Panc1 (cell line): ENCODE measurements around the gene FZD1. TPM values are rescaled to one million over a fixed set of nuclear protein-coding genes. Genes with fewer than 3 reads are reported as not detected.

Experiments
- ATAC-seq: fragments of 200-7000 bp; cut with Tn5 transposase; 2 replicates; pipeline ENCODE4 v1.9.1; 2020; ENCODE audit warnings: mild to moderate bottlenecking, moderate library complexity
- BruUV-seq: library from RNA; stranded (reverse); fragments of 400-500 nt; replicated peaks from 2 replicates; lab custom pipeline; 2021; lab: Mats Ljungman, UMichigan
- CTCF ChIA-PET: fragments of 300-600 bp; sonication (Branson Sonifier 250); formaldehyde crosslinking; loops from one replicate; lab custom pipeline; 2022; ENCODE audit warnings: antibody characterized with exemption; lab: Charles Lee
- POLR2A ChIA-PET: fragments of 300-600 bp; sonication (Branson Sonifier 250); formaldehyde crosslinking; loops from one replicate; lab custom pipeline; 2022; ENCODE audit warnings: antibody characterized with exemption; lab: Charles Lee
- DNase-seq: peaks from one replicate; pipeline ENCODE4 v3.0.0-alpha.2; 2010; ENCODE audit warnings: low read depth, low spot score
- H3K27ac ChIP-seq: 2 replicates; pipeline ENCODE4 v1.5.1; 2011; ENCODE audit warnings: mild to moderate bottlenecking, low read length, inconsistent platforms
- H3K27me3 ChIP-seq: fragments of 200-500 bp; sonication (Bioruptor generic); 2 replicates; pipeline ENCODE4 v1.6.0; 2014; ENCODE audit warnings: low read length, inconsistent platforms; ENCODE audit not compliant: control insufficient read depth, insufficient read depth
- H3K36me3 ChIP-seq: fragments of 200-500 bp; sonication (Bioruptor generic); 2 replicates; pipeline ENCODE4 v1.5.1; 2014; ENCODE audit warnings: inconsistent platforms, mild to moderate bottlenecking, low read length, moderate library complexity; ENCODE audit not compliant: control insufficient read depth, insufficient read depth
- H3K4me1 ChIP-seq: 2 replicates; pipeline ENCODE4 v1.5.1; 2011; ENCODE audit warnings: inconsistent platforms, mild to moderate bottlenecking, low read length, moderate library complexity; ENCODE audit not compliant: control insufficient read depth, insufficient read depth
- H3K4me3 ChIP-seq, 2 experiments: 2 replicates each; pipeline ENCODE4 v1.5.1; 2011 to 2012; ENCODE audit warnings: low read depth in 2 of 2, low read length in 2 of 2, mild to moderate bottlenecking in 2 of 2, inconsistent platforms in 1 of 2, moderate library complexity in 1 of 2
- H3K9me3 ChIP-seq: fragments of 200-500 bp; sonication (Bioruptor generic); 2 replicates; pipeline ENCODE4 v1.5.1; 2014; ENCODE audit warnings: low read depth, mild to moderate bottlenecking, inconsistent platforms, low read length, moderate library complexity; ENCODE audit not compliant: control insufficient read depth, insufficient read depth
- CTCF ChIP-seq: fragments of 450-650 bp; IDR thresholded peaks from 2 replicates; pipeline ENCODE4 v1.5.1; 2017; ENCODE audit warnings: mild to moderate bottlenecking
- POLR2AphosphoS5 ChIP-seq: IDR thresholded peaks from 2 replicates; pipeline ENCODE4 v1.6.1; 2012; ENCODE audit warnings: mild to moderate bottlenecking, low read depth, low read length, moderate library complexity
- REST ChIP-seq, 2 experiments: IDR thresholded peaks; 2 replicates each; pipeline ENCODE4 v1.6.1; 2011 to 2012; ENCODE audit warnings: low read depth in 2 of 2, control low read depth in 1 of 2, low read length in 1 of 2, mild to moderate bottlenecking in 1 of 2, moderate library complexity in 1 of 2; ENCODE audit not compliant: insufficient read depth in 1 of 2
- SIN3A ChIP-seq: IDR thresholded peaks from 2 replicates; pipeline ENCODE4 v1.6.1; 2012; ENCODE audit warnings: low read depth, mild to moderate bottlenecking, low read length, moderate library complexity, borderline replicate concordance; ENCODE audit not compliant: insufficient read depth
- TCF7L2 ChIP-seq: IDR thresholded peaks from 2 replicates; pipeline ENCODE4 v1.6.1; 2011; ENCODE audit warnings: mild to moderate bottlenecking, low read depth, low read length, inconsistent platforms
- in situ Hi-C: cut with HindIII; loops from 2 replicates; pipeline ENCODE4 v1.10.0; 2016; ENCODE audit warnings: low sequenced_read_pairs, low pct_unique_long_range_greater_than_20kb
- intact Hi-C: fragments of 100-400 bp; cut with micrococcal nuclease; formaldehyde crosslinking; loops from one replicate; pipeline ENCODE4 v1.10.0; 2022; ENCODE audit not compliant: unreplicated experiment
- total RNA-seq: library from RNA; stranded (reverse); gene quantifications from one replicate; pipeline ENCODE4 v1.2.1, GENCODE V29; 2021; ENCODE audit not compliant: unreplicated experiment

FZD1 gene
- total RNA-seq, 1 experiment from 2014 or later = 1.8 TPM

GRCh38 chr7:91289633-91290254 is 25.5 kb downstream of the FZD1 start:
- in situ Hi-C loops = no loop called here

DNA sequence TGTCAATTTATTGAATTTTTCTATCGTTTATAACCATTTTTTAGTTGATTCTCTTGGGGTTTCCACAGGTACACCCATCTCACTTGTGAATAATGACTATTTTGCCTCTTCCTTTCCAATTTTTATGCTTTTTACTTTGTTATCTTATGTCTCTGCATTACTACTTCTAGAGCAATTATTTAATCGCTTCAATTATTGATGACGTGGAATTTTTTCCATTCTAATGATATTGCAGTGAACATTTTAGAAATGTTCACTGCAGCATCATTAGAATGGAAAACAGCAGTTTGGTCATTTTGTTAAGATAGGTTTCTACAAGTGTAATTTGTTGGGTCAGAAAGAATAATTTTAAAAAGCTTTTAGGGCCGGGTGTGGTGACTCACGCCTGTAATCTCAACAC is 27.1 kb downstream of the FZD1 start:
- no peaks in the 10 kb centered on the region for H3K9me3 ChIP-seq
- H3K4me1 ChIP-seq = no peaks in the 10 kb centered on the region
- no peak overlapping the region for H3K4me3 ChIP-seq
- no TSS peak for BruUV-seq
- no peak for DNase-seq
- ChIA-PET POLR2A (no interaction called here), CTCF (no interaction called here)
- TF ChIP-seq TCF7L2 (no peak), SIN3A (no peak), POLR2AphosphoS5 (no peak), CTCF (no peak)
- no peaks in the 10 kb centered on the region for H3K36me3 ChIP-seq
- no peak for ATAC-seq
- in situ Hi-C loops = no loop called here
- intact Hi-C loops = no loop called here
- no peak overlapping the region for H3K27ac ChIP-seq
- H3K27me3 ChIP-seq = peaks cover under 1% of the 10 kb centered on the region; the same call in 1 of the 2 replicates

More at GRCh38 chr7:91289633-91290254, 25.5 kb downstream of the FZD1 start:
- Histone ChIP-seq H3K27me3 (no peaks in the 10 kb centered on the region), H3K4me1 (no peaks in the 10 kb centered on the region), H3K9me3 (no peaks in the 10 kb centered on the region), H3K4me3 (no peak overlapping the region), H3K27ac (no peak overlapping the region), H3K36me3 (no peaks in the 10 kb centered on the region)
- no peak for TF ChIP-seq CTCF
- no peak for TF ChIP-seq POLR2AphosphoS5
- no peak for TF ChIP-seq TCF7L2
- TF ChIP-seq SIN3A = no peak
- TF ChIP-seq REST (IDR thresholded peaks at IDR 0.05; ENCODE audit: insufficient read depth in 1 of 2, low read depth in 2 of 2, low read length in 1 of 2) = no peak
- BruUV-seq = no TSS peak
- ATAC-seq (no peak), DNase-seq (no peak)
- POLR2A ChIA-PET = no interaction called here
- intact Hi-C loops = no loop called here
- CTCF ChIA-PET = no interaction called here
